SJSA1 (cell line): ENCODE data around the gene LIG3. TPM values are rescaled to one million over a fixed set of nuclear protein-coding genes. Genes with fewer than 3 reads are reported as not detected.
"Not testable (repeated sequence)": the region's sequence is repeated elsewhere in the genome, so short reads cannot be mapped to it uniquely, and the experiment has no call there.

Experiments used
- DNase-seq, 2 experiments: peaks; one replicate each; pipeline ENCODE4 v3.0.0-alpha.2; 2015 to 2020; ENCODE audit warnings: low spot score in 2 of 2, low read depth in 1 of 2
- H3K27ac ChIP-seq: fragments of 250-450 bp; sonication (Bioruptor Pico); 2 replicates; pipeline ENCODE4 v1.5.1; 2020; ENCODE audit warnings: mild to moderate bottlenecking, moderate library complexity
- H3K27me3 ChIP-seq: fragments of 250-450 bp; sonication (Bioruptor Pico); replicated peaks from 2 replicates; pipeline ENCODE4 v1.5.1; 2020; ENCODE audit warnings: mild to moderate bottlenecking, moderate library complexity
- H3K36me3 ChIP-seq: fragments of 250-450 bp; sonication (Bioruptor Pico); 2 replicates; pipeline ENCODE4 v1.5.1; 2020; ENCODE audit warnings: mild to moderate bottlenecking
- H3K4me1 ChIP-seq: fragments of 250-450 bp; sonication (Bioruptor Pico); replicated peaks from 2 replicates; pipeline ENCODE4 v1.6.1; 2021; ENCODE audit warnings: mild to moderate bottlenecking
- H3K4me3 ChIP-seq: fragments of 250-450 bp; sonication (Bioruptor Pico); 2 replicates; pipeline ENCODE4 v1.5.1; 2020; ENCODE audit warnings: mild to moderate bottlenecking
- H3K9me3 ChIP-seq: fragments of 250-450 bp; sonication (Bioruptor Pico); replicated peaks from 2 replicates; pipeline ENCODE4 v1.5.1; 2020; ENCODE audit warnings: mild to moderate bottlenecking
- total RNA-seq: library from RNA; depleted of rRNA; stranded (reverse); fragments of >200 nt; shearing (Covaris generic); gene quantifications from 2 replicates; pipeline ENCODE4 v1.2.3, GENCODE V29; 2014

LIG3 gene
- total RNA-seq, 1 experiment from 2014 or later, result 26.0 TPM

DNA sequence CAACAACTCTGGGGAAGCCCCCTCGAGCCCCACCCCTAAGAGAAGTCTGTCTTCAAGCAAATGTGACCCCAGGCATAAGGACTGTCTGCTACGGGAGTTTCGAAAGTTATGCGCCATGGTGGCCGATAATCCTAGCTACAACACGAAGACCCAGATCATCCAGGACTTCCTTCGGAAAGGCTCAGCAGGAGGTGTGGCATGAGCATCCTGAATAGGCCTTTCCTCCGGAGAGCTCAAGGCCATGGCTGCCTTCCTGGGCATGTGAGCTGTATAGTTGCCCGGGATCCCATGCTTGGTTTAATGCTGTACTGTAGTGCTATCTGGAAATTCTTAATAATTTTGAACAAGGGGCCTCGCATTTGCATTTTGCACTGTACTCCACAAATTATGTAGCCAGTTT, 9.2 kb downstream of the LIG3 start:
- no peak for DNase-seq
- Histone ChIP-seq H3K9me3 (no peaks in the 10 kb centered on the region), H3K27me3 (no peaks in the 10 kb centered on the region), H3K4me1 (peaks cover 13% of the 10 kb centered on the region), H3K36me3 (peaks cover 71% of the 10 kb centered on the region), H3K27ac (no peak overlapping the region), H3K4me3 (no peak overlapping the region)

DNA sequence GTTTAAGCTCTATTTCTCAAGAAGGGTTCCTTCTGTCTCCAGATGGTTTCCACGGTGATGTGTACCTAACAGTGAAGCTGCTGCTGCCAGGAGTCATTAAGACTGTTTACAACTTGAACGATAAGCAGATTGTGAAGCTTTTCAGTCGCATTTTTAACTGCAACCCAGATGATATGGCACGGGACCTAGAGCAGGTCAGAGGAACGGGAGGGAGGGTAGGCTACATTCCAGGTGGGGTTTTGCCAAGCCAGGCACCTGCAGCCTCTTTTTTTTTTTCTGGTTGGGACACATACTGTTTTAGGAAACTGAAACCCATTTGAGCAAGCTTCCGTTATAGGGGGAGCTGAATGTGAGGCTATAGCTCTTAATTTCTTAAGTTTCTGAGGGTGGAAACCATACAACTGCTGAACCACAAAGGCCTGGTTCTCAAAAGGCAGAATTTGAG, 10.6 kb downstream of the LIG3 start:
- H3K27me3 ChIP-seq, result no peaks in the 10 kb centered on the region
- no peak for DNase-seq
- H3K9me3 ChIP-seq, result no peaks in the 10 kb centered on the region
- H3K4me3 ChIP-seq, result no peak overlapping the region
- H3K4me1 ChIP-seq, result peaks cover 13% of the 10 kb centered on the region
- H3K27ac ChIP-seq, result no peak overlapping the region
- H3K36me3 ChIP-seq, result peaks cover 81% of the 10 kb centered on the region

DNA sequence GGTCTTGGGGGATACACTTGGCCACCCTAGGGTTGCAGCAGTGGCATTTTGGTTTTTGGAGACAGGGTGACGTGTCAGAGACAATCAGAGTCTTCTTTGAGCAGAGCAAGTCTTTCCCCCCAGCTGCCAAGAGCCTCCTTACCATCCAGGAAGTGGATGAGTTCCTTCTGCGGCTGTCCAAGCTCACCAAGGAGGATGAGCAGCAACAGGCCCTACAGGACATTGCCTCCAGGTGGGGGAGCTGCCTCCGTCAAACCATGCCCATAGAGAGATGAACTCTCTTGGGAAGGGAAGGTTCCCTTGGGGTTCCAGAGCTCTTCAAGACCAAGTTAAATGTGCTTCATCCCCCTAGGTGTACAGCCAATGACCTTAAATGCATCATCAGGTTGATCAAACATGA, 11.3 kb downstream of the LIG3 start:
- no peaks in the 10 kb centered on the region for H3K9me3 ChIP-seq
- DNase-seq, result no peak
- no peaks in the 10 kb centered on the region for H3K27me3 ChIP-seq
- peaks cover 80% of the 10 kb centered on the region for H3K36me3 ChIP-seq
- H3K4me1 ChIP-seq, result peaks cover 13% of the 10 kb centered on the region
- H3K27ac ChIP-seq, result no peak overlapping the region
- no peak overlapping the region for H3K4me3 ChIP-seq

DNA sequence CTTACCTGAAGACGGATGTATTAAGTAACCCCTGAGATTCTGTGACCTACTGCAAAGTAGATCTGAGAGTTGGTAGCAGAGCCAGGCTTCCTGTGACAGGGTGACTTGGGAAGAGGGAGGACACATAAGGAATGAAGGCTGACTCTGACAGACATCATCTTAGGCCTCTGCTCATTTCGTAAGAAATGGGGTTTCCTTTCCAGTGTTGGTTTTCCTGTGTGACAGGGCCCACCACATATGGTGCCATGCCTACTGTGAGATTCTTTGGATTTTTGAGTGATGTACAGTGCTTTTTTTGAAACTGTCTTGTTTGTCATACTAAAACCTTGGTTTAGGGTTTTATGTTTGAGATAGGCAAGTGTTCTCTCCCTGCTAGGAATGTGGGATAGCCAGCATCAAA, 12.7 kb downstream of the LIG3 start:
- peaks cover 85% of the 10 kb centered on the region for H3K36me3 ChIP-seq
- no peak overlapping the region for H3K27ac ChIP-seq
- H3K27me3 ChIP-seq, result no peaks in the 10 kb centered on the region

DNA sequence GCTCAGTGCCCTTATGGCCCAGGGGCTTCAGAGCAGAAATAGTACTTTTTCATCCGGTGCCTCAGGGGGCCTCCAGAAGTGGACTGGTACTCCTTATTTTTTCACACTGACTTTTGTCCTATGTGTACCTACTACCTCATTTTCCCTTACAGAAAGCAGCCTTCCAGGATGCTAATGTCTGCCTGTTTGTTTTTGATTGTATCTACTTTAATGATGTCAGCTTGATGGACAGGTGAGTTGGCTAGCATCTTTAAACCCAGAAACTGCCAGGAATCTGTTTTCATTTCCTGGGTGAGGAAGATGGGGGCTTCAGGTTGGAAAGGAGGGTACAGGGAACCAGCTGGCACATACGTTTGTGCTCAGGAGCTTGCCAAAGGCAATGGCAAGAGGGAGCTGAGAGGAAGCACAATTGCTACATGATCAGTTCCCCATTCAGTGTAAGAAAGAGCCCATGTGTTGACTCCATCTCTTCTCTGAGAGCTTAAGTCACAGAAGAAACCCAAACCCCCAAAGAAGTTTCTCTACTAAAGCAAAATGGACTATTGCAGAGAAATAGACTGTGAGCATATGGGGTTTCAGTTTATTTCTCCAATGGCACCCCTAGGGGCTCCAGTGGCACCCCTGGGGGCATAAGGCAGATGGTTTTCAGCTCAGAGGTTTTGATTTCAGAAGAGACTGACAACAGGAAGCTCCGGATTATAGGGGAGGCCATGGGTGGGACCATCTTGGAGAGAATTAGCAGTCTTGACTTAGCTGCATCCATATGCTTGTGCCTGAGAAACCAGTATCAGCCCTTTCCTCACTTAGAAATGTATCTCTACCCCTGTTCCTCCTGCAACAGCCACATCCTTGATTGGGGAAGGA, 16.3 kb downstream of the LIG3 start:
- DNase-seq, result no peak
- Histone ChIP-seq H3K27ac (no peak overlapping the region), H3K27me3 (no peaks in the 10 kb centered on the region), H3K36me3 (peaks cover 82% of the 10 kb centered on the region), H3K9me3 (no peaks in the 10 kb centered on the region), H3K4me3 (no peak overlapping the region), H3K4me1 (no peaks in the 10 kb centered on the region)

More for the DNA sequence above, 12.7 kb downstream of the LIG3 start:
- Histone ChIP-seq H3K4me3 (no peak overlapping the region), H3K9me3 (no peaks in the 10 kb centered on the region), H3K4me1 (no peaks in the 10 kb centered on the region)
- no peak for DNase-seq

DNA sequence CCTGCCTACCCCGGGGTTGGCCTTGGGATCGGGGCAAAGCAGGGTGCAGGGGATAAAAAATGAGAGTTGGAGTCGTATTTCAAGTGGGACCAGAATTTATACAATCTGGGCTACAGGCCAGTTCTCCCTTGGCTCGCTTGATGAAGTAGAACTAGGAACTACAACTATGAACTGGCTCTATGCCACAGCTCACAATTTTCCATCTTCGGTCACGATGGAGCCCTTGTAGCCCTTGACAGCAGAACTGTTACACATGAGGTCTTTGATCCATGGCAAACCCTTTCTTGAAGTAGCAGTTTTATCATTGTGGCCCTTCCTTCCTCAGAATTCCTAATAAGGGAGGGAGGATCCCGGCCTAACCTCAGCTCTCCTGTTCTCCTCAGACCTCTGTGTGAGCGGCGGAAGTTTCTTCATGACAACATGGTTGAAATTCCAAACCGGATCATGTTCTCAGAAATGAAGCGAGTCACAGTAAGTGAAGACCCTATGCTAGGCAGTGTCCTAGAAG, 17.1 kb downstream of the LIG3 start:
- Histone ChIP-seq H3K27me3 (no peaks in the 10 kb centered on the region), H3K4me3 (no peak overlapping the region), H3K27ac (no peak overlapping the region), H3K36me3 (peaks cover 82% of the 10 kb centered on the region), H3K9me3 (no peaks in the 10 kb centered on the region), H3K4me1 (no peaks in the 10 kb centered on the region)
- no peak for DNase-seq

DNA sequence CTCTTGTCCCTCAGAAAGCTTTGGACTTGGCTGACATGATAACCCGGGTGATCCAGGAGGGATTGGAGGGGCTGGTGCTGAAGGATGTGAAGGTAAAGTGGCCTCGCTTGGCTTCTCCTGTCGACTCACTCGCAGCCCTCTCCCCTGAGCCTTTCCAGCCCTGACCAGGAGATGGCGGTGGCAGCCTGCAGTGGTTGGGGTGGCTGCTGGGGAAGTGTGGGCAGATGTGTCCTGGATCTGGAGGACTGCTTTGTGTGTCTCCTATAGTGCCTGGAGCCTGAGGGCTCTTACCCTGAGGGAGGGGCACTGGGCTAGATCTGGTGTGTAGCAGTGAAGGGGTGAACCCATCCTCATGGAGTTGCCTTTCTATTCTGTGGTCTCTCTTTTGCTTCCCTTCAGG, 17.9 kb downstream of the LIG3 start:
- no peaks in the 10 kb centered on the region for H3K9me3 ChIP-seq
- no peaks in the 10 kb centered on the region for H3K4me1 ChIP-seq
- H3K27ac ChIP-seq, result no peak overlapping the region
- peak; percentile 56 to 75 for DNase-seq
- H3K4me3 ChIP-seq, result no peak overlapping the region
- peaks cover 77% of the 10 kb centered on the region for H3K36me3 ChIP-seq
- no peaks in the 10 kb centered on the region for H3K27me3 ChIP-seq

DNA sequence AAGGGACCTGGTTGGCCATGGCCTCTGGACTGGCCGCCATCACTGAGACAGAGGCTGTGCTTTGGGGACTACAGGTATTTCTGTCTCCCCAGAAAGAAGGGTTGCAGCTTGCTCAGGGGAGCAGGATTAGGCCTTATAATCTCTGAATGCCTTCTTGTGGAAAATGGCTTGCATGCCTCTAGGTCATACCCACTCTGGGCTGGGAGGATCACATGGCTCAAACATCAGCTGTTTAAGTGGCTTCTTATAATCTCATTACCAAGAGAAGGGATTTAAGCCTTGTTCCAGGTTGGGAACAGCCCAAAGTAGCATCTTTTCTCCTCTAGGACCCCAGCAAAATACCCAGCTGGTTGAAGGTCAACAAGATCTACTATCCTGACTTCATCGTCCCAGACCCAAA, 19.1 kb downstream of the LIG3 start:
- no peak overlapping the region for H3K4me3 ChIP-seq
- no peak for DNase-seq
- H3K27me3 ChIP-seq, result no peaks in the 10 kb centered on the region
- H3K4me1 ChIP-seq, result no peaks in the 10 kb centered on the region
- H3K27ac ChIP-seq, result no peak overlapping the region
- peaks cover 72% of the 10 kb centered on the region for H3K36me3 ChIP-seq
- H3K9me3 ChIP-seq, result no peaks in the 10 kb centered on the region

DNA sequence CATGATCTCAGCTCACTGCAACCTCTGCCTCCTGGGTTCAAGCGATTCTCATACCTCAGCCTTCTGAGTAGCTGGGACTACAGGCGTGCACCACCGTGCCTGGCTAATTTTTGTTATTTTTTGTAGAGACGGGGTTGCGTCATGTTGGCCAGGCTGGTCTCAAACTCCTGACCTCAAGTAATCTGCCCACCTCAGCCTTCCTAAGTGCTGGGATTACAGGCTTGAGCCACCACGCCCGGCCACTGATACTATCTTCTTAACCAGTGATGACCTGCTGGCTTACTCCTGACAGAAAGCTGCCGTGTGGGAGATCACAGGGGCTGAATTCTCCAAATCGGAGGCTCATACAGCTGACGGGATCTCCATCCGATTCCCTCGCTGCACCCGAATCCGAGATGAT, 20.7 kb downstream of the LIG3 start:
- H3K9me3 ChIP-seq, H3K4me3 ChIP-seq, H3K27me3 ChIP-seq, DNase-seq, H3K27ac ChIP-seq, H3K4me1 ChIP-seq: not testable (repeated sequence)
- peaks cover 59% of the 10 kb centered on the region for H3K36me3 ChIP-seq

DNA sequence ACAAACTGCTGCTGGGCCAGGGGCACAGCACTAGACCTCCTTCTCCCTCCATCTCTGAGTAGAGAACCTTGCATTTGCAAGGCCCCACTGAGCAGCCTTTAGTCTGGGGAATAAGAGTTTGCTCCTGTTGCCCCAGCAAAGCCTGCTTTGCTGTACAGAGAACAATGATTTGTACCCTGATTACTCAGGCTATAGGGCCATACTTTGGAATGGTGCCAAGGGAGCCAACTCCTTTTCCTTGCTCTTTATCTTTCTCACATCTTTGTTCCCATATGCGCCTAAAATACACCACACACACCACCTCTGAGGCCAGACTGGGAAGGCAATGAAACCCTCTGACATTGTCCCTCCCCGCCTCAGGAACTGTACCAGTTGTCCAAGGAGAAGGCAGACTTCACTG, 21.2 kb downstream of the LIG3 start:
- Histone ChIP-seq H3K4me3 (no peak overlapping the region), H3K4me1 (no peaks in the 10 kb centered on the region), H3K27ac (no peak overlapping the region), H3K36me3 (peaks cover 55% of the 10 kb centered on the region), H3K9me3 (no peaks in the 10 kb centered on the region), H3K27me3 (no peaks in the 10 kb centered on the region)
- no peak for DNase-seq

DNA sequence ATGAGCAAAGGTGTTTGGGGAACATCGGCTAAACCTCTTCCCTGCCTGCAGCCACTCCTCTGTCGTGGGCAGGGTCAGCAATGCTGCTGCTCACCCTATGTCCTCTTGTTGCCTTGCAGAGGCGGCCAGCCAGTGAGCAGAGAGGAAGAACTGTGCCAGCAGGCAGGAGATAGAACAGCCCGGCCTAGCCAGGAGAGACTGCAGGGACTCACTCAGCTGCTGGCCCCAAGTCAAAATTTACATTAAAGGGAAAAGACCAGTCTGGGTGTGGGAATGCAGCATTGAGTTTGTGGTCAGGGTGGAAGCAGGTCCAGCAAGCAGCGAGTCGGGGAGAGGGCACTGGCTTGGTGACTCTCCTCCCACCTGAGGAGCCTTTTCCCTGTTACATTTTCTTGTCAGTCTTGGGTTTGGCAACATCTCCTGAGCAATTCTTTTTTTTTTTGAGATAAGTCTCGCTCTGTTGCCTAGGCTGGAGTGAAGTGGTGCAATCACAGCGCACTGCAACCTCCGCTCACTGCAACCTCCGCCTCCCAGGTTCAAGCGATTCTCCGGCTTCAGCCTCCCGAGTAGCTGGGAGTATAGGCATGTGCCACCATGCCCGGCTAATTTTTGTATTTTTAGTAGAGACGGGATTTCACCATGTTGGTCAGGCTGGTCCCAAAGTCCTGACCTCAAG, 22.7 kb downstream of the LIG3 start:
- Histone ChIP-seq H3K4me3 (no peak overlapping the region), H3K27ac (no peak overlapping the region), H3K27me3 (no peaks in the 10 kb centered on the region), H3K9me3 (no peaks in the 10 kb centered on the region), H3K36me3 (peaks cover 50% of the 10 kb centered on the region), H3K4me1 (no peaks in the 10 kb centered on the region)
- DNase-seq, result no peak

DNA sequence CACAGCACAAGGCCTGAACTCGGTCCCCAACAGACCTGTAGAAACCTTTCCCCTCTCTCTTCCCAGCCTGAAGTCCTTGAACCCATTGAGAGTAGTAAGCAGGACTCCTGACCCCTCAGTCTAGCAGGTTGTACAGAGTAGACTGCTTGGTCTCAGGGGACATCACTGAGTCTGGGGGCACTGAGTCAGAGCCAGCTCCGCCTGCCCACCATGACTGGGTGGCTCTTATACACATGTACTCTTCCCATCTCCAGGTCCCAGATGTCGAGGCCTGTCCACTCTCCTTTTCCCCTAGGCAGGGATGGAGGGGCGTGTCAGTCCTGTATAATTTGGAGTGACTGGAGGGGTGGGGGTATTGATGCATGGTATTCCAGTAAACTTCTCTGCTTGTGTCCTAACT, 23.5 kb downstream of the LIG3 start:
- Histone ChIP-seq H3K27ac (no peak overlapping the region), H3K4me3 (no peak overlapping the region), H3K27me3 (no peaks in the 10 kb centered on the region), H3K36me3 (peaks cover 45% of the 10 kb centered on the region), H3K4me1 (no peaks in the 10 kb centered on the region), H3K9me3 (no peaks in the 10 kb centered on the region)
- no peak for DNase-seq

DNA sequence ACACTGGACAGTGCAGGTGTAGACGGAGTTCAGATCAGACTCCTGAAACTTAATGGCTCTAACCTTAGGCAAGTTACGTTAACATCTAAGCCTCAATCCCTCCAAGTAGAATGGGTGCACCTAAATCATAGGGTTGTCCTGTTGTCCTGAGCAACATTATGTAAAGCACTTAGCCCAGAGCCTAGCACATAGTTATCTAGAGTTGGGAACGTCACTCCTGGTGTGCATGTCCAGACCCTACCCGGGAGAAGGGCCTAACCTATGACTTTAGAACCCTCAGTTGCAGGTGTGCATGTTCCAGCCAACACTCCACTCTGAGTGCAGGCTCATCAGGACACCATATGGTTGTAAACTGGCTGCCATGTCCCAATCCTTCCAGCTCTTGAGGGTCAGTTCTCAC, 26.0 kb downstream of the LIG3 start:
- DNase-seq, result no peak

DNA sequence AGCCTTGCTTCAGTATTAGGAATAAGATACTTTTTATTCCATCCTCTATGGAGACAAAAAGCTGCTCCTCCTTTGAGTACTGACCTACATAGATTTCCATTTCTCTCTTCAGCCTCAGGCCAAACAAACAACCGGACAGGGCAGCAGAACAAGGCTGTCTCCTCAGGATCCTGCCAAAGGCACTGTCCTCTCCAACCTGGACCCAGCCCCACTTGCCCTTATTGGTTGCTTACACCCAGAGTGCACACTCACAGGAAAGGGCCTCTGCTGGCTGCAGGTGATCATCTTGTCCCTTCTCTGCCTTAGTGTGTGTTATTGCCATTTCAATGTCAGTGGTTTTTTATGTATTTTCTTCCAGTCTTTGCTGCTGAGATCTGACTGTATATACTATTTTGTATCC, 26.6 kb downstream of the LIG3 start:
- Histone ChIP-seq H3K36me3 (peaks cover 20% of the 10 kb centered on the region), H3K4me3 (no peak overlapping the region), H3K27me3 (no peaks in the 10 kb centered on the region), H3K27ac (no peak overlapping the region), H3K4me1 (no peaks in the 10 kb centered on the region), H3K9me3 (no peaks in the 10 kb centered on the region)
- no peak for DNase-seq

More for the DNA sequence above, 26.0 kb downstream of the LIG3 start:
- no peaks in the 10 kb centered on the region for H3K27me3 ChIP-seq
- no peak overlapping the region for H3K4me3 ChIP-seq
- no peak overlapping the region for H3K27ac ChIP-seq
- no peaks in the 10 kb centered on the region for H3K4me1 ChIP-seq
- H3K9me3 ChIP-seq, result no peaks in the 10 kb centered on the region
- H3K36me3 ChIP-seq, result peaks cover 26% of the 10 kb centered on the region
